Measurements from ENCODE around the gene OR10R2.

The OR10R2 gene

DNA sequence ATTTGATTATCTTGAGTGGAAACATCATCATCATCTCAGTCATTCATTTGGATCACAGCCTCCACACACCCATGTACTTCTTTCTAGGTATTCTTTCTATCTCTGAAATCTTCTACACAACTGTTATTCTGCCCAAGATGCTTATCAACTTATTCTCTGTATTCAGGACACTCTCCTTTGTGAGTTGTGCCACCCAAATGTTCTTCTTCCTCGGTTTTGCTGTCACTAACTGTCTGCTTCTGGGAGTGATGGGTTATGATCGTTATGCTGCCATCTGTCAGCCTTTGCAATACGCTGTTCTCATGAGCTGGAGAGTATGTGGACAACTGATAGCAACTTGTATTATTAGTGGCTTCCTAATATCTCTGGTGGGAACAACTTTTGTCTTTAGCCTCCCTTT is 19.3 kb downstream of the OR10R2 start:
- H2AFZ ChIP-seq (ENCODE audit: low read length, unreplicated experiment): no peak overlapping the region
- H3K4me3 ChIP-seq (ENCODE audit: low read depth, low read length): no peak overlapping the region
- no peaks in the 10 kb centered on the region for H3K36me3 ChIP-seq (ENCODE audit: insufficient read depth, low read length)
- no peaks in the 10 kb centered on the region for H3K4me1 ChIP-seq (ENCODE audit: control insufficient read depth, insufficient read depth, low read length, unreplicated experiment)
- H3K27ac ChIP-seq (ENCODE audit: low read depth, low read length): no peak overlapping the region
- H3K79me2 ChIP-seq (ENCODE audit: control insufficient read depth, insufficient read depth, low read length, unreplicated experiment): no peaks in the 10 kb centered on the region
- peaks cover 12% of the 10 kb centered on the region for H3K27me3 ChIP-seq (ENCODE audit: insufficient read depth, low read length)

- Histone ChIP-seq H3K79me2 (ENCODE audit: control insufficient read depth, insufficient read depth, low read length, unreplicated experiment) (no peaks in the 10 kb centered on the region), H3K36me3 (ENCODE audit: insufficient read depth, low read length) (no peaks in the 10 kb centered on the region), H3K27ac (ENCODE audit: low read depth, low read length) (no peak overlapping the region), H2AFZ (ENCODE audit: low read length, unreplicated experiment) (no peak overlapping the region), H3K4me3 (ENCODE audit: low read depth, low read length) (no peak overlapping the region), H3K4me1 (ENCODE audit: control insufficient read depth, insufficient read depth, low read length, unreplicated experiment) (no peaks in the 10 kb centered on the region), H3K27me3 (ENCODE audit: insufficient read depth, low read length) (peaks cover 12% of the 10 kb centered on the region)
Observed at GRCh38 chr1:158493054-158493453, 21.0 kb downstream of the OR10R2 start.

DNA sequence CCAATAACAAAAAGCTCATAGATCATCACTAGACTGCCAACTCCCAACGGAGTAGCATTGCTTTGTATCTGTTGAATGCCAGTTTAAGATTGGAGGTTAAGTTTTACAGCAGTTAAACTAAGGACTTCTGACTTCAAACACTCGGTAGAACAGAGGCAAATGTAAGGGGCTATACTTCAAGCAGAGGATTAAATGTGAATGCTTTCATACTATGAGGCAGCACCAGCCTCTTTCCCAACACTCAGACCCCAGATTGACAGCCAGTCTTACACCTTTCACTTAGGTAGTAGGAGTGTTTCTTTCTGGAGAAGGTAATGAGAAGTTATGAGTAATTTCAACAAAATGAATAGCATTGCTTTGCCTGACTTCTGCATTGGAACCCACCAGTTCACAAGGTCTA is 22.8 kb downstream of the OR10R2 start:
- Histone ChIP-seq H3K4me3 (ENCODE audit: low read depth, low read length) (no peak overlapping the region), H3K27me3 (ENCODE audit: insufficient read depth, low read length) (peaks cover 18% of the 10 kb centered on the region), H3K36me3 (ENCODE audit: insufficient read depth, low read length) (no peaks in the 10 kb centered on the region), H3K79me2 (ENCODE audit: control insufficient read depth, insufficient read depth, low read length, unreplicated experiment) (no peaks in the 10 kb centered on the region), H2AFZ (ENCODE audit: low read length, unreplicated experiment) (no peak overlapping the region), H3K27ac (ENCODE audit: low read depth, low read length) (no peak overlapping the region), H3K4me1 (ENCODE audit: control insufficient read depth, insufficient read depth, low read length, unreplicated experiment) (no peaks in the 10 kb centered on the region)

DNA sequence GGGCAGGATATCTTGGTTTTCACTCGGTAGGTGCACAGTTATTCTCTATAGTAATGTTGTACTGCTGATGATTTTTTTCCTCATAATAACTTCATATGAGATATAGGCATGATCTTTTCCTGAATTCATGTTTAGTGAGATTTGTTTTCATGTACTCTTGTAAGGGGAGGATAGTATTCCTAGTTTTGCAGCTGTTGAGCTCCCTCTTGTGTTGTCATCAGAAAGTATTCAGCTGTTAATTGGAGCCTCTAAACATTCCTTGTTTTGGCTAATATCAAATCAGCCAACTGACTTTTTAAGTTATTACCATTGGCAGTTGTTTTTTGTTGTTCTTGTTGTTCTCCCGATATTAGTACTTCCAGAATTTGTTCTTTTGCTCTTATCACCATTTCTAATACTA is 24.4 kb downstream of the OR10R2 start:
- no peaks in the 10 kb centered on the region for H3K4me1 ChIP-seq (ENCODE audit: control insufficient read depth, insufficient read depth, low read length, unreplicated experiment)
- H2AFZ ChIP-seq (ENCODE audit: low read length, unreplicated experiment): no peak overlapping the region
- H3K27me3 ChIP-seq (ENCODE audit: insufficient read depth, low read length): peaks cover 18% of the 10 kb centered on the region
- H3K79me2 ChIP-seq (ENCODE audit: control insufficient read depth, insufficient read depth, low read length, unreplicated experiment): no peaks in the 10 kb centered on the region
- H3K4me3 ChIP-seq (ENCODE audit: low read depth, low read length): no peak overlapping the region
- no peak overlapping the region for H3K27ac ChIP-seq (ENCODE audit: low read depth, low read length)
- H3K36me3 ChIP-seq (ENCODE audit: insufficient read depth, low read length): no peaks in the 10 kb centered on the region

DNA sequence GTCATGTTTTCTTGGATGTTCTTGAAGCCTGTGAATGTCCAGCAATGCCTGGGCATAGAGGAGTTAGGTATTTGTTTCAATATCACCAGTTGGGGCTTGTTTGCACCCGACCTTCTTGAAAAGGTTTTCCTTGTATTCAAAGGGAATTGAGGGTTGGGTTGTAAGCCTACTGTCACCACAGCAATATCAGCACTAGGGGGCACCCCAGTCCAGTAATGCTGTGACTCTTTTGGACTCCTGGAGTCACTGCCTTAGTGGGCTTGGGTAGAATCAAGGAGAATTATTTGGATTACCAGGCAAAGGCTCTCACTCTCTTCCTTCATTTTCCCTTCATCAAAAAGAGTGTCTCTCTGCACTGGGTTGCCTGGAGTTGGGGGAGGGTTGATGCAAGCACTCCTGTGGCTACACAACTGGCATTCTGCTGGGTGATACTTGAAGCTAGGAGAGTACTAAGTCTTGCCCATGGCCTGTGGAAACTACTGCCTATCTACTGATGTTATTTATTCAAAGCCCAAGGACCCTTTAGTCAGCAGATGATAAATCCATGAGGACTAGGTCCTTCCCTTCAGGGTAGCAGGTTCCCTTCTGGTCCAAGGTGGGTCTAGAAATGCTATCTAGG is 34.5 kb downstream of the OR10R2 start:
- Histone ChIP-seq H3K4me1 (ENCODE audit: control insufficient read depth, insufficient read depth, low read length, unreplicated experiment) (no peaks in the 10 kb centered on the region), H3K36me3 (ENCODE audit: insufficient read depth, low read length) (no peaks in the 10 kb centered on the region), H3K27me3 (ENCODE audit: insufficient read depth, low read length) (peaks cover 18% of the 10 kb centered on the region), H3K4me3 (ENCODE audit: low read depth, low read length) (no peak overlapping the region), H2AFZ (ENCODE audit: low read length, unreplicated experiment) (no peak overlapping the region), H3K79me2 (ENCODE audit: control insufficient read depth, insufficient read depth, low read length, unreplicated experiment) (no peaks in the 10 kb centered on the region), H3K27ac (ENCODE audit: low read depth, low read length) (no peak overlapping the region)

DNA sequence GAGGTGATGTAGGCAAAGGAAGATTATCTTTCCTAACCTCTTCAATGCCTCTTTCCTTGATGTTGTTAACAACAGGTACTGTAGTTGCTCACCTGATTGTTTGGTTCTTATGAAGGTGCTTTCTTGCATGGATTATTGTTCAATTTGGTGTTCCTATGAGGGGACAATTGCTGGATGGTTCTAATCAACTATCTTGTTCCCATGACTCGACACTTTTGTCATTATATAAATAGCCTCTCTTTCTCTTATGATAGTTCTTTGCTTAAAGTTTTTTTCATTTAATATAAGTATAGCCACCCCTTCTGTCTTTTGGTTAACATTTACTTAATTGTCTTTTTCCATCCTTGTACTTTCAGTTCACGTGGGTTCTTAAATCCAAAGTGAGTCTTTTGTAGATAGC is 35.5 kb downstream of the OR10R2 start:
- peaks cover 18% of the 10 kb centered on the region for H3K27me3 ChIP-seq (ENCODE audit: insufficient read depth, low read length)

DNA sequence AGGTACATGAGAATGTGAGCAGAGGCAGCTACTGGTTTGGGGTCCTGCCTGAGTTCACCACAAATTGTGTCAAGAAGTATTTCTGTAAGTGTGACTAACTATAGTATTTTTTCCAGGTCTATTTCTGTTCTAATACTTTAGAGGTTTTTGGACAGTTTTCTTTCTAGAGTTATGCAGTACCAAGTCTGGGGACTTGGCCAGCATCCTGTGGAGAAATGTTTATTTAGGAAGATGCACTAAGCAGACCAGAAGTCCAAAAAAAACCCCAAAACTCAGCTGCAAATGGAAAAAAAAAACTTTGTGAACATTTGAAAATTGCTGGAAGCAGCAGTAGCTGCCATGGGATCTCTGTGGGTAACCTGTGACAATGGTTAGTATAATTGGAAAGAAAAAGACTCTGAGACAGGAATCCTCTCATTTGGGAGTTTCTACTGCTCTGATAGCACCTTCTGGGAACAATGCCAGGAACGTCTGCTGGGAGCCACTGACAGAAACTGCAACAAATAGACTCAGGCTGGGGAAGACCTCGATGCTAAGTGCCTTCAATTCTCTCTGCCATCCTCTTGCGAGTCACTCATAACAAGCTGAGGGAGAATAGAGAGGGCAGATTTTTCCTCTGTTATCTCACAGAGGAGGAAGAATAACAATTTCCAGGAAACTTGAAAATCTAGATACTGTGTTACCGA is 37.6 kb downstream of the OR10R2 start:
- peaks cover 18% of the 10 kb centered on the region for H3K27me3 ChIP-seq (ENCODE audit: insufficient read depth, low read length)
- no peaks in the 10 kb centered on the region for H3K79me2 ChIP-seq (ENCODE audit: control insufficient read depth, insufficient read depth, low read length, unreplicated experiment)
- no peak overlapping the region for H3K27ac ChIP-seq (ENCODE audit: low read depth, low read length)
- no peak overlapping the region for H2AFZ ChIP-seq (ENCODE audit: low read length, unreplicated experiment)
- no peaks in the 10 kb centered on the region for H3K36me3 ChIP-seq (ENCODE audit: insufficient read depth, low read length)
- no peak overlapping the region for H3K4me3 ChIP-seq (ENCODE audit: low read depth, low read length)
- H3K4me1 ChIP-seq (ENCODE audit: control insufficient read depth, insufficient read depth, low read length, unreplicated experiment): no peaks in the 10 kb centered on the region

More for the DNA sequence above, 35.5 kb downstream of the OR10R2 start:
- Histone ChIP-seq H3K27ac (ENCODE audit: low read depth, low read length) (no peak overlapping the region), H3K4me1 (ENCODE audit: control insufficient read depth, insufficient read depth, low read length, unreplicated experiment) (no peaks in the 10 kb centered on the region), H3K79me2 (ENCODE audit: control insufficient read depth, insufficient read depth, low read length, unreplicated experiment) (no peaks in the 10 kb centered on the region), H3K36me3 (ENCODE audit: insufficient read depth, low read length) (no peaks in the 10 kb centered on the region), H3K4me3 (ENCODE audit: low read depth, low read length) (no peak overlapping the region), H2AFZ (ENCODE audit: low read length, unreplicated experiment) (no peak overlapping the region)

DNA sequence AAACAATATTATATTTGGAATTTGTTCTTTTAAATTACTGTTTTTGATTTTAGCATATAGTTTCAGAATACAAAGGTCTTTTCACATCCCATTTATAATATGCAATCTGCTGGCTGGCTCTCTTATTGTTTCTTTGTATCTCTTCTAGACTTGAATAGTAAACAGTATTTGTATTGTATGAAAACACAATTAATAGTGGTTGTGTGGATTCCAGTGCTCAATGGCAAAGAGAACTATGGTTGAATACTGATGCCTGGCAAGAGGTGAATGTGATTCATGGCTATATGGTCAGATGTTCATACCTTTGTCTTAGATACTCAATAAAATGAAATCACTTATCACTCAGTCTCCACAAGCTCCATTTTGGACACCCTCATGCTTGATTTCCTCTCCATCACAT is 44.9 kb downstream of the OR10R2 start:
- no peak overlapping the region for H3K4me3 ChIP-seq (ENCODE audit: low read depth, low read length)
- H3K27me3 ChIP-seq (ENCODE audit: insufficient read depth, low read length): no peaks in the 10 kb centered on the region
- no peaks in the 10 kb centered on the region for H3K4me1 ChIP-seq (ENCODE audit: control insufficient read depth, insufficient read depth, low read length, unreplicated experiment)
- H3K27ac ChIP-seq (ENCODE audit: low read depth, low read length): no peak overlapping the region
- no peak overlapping the region for H2AFZ ChIP-seq (ENCODE audit: low read length, unreplicated experiment)
- no peaks in the 10 kb centered on the region for H3K79me2 ChIP-seq (ENCODE audit: control insufficient read depth, insufficient read depth, low read length, unreplicated experiment)
- no peaks in the 10 kb centered on the region for H3K36me3 ChIP-seq (ENCODE audit: insufficient read depth, low read length)

DNA sequence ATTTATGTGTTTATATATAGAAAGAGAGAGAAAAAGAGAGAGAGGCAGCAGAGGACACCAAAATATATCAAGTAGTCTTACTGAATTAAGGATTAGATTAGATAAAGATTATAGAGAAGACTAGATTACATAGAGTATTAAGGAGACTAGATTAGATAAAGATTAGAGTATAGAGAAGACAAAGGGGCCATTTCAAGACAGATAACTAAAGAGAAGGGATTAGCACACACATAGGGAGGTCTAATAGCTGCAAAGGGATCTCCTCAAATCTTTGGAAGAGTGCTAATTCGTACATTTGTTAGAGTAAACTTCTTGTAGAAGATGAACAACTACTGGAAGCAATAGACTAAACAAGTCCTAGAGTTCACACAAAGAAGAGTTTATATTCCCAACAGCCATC is 48.0 kb downstream of the OR10R2 start:
- Histone ChIP-seq H3K79me2 (ENCODE audit: control insufficient read depth, insufficient read depth, low read length, unreplicated experiment) (no peaks in the 10 kb centered on the region), H3K4me3 (ENCODE audit: low read depth, low read length) (no peak overlapping the region), H3K27me3 (ENCODE audit: insufficient read depth, low read length) (peaks cover 9% of the 10 kb centered on the region), H3K36me3 (ENCODE audit: insufficient read depth, low read length) (no peaks in the 10 kb centered on the region), H2AFZ (ENCODE audit: low read length, unreplicated experiment) (no peak overlapping the region), H3K27ac (ENCODE audit: low read depth, low read length) (no peak overlapping the region), H3K4me1 (ENCODE audit: control insufficient read depth, insufficient read depth, low read length, unreplicated experiment) (no peaks in the 10 kb centered on the region)

- H3K4me1 ChIP-seq (ENCODE audit: control insufficient read depth, insufficient read depth, low read length, unreplicated experiment): no peaks in the 10 kb centered on the region
- no peak overlapping the region for H2AFZ ChIP-seq (ENCODE audit: low read length, unreplicated experiment)
- no peaks in the 10 kb centered on the region for H3K36me3 ChIP-seq (ENCODE audit: insufficient read depth, low read length)
- H3K4me3 ChIP-seq (ENCODE audit: low read depth, low read length): no peak overlapping the region
- peaks cover 14% of the 10 kb centered on the region for H3K27me3 ChIP-seq (ENCODE audit: insufficient read depth, low read length)
- H3K79me2 ChIP-seq (ENCODE audit: control insufficient read depth, insufficient read depth, low read length, unreplicated experiment): no peaks in the 10 kb centered on the region
- H3K27ac ChIP-seq (ENCODE audit: low read depth, low read length): no peak overlapping the region
Observed at GRCh38 chr1:158520955-158521665, 49.1 kb downstream of the OR10R2 start.

- Histone ChIP-seq H3K4me3 (ENCODE audit: low read depth, low read length) (no peak overlapping the region), H3K36me3 (ENCODE audit: insufficient read depth, low read length) (no peaks in the 10 kb centered on the region), H2AFZ (ENCODE audit: low read length, unreplicated experiment) (no peak overlapping the region), H3K4me1 (ENCODE audit: control insufficient read depth, insufficient read depth, low read length, unreplicated experiment) (no peaks in the 10 kb centered on the region), H3K27me3 (ENCODE audit: insufficient read depth, low read length) (peaks cover 14% of the 10 kb centered on the region), H3K79me2 (ENCODE audit: control insufficient read depth, insufficient read depth, low read length, unreplicated experiment) (no peaks in the 10 kb centered on the region), H3K27ac (ENCODE audit: low read depth, low read length) (no peak overlapping the region)
Observed at GRCh38 chr1:158521666-158522058, 49.6 kb downstream of the OR10R2 start.

Data from ACC112 (cell line).